Peyer's patch (tissue), 4 donors: ENCODE results near the gene LUZP4. TPM values are rescaled to one million over a fixed set of nuclear protein-coding genes. Genes with fewer than 3 reads are reported as not detected.
"Not testable (repeated sequence)": the region's sequence is repeated elsewhere in the genome, so short reads cannot be mapped to it uniquely, and the experiment has no call there.

ENCODE experiments used
- DNase-seq, 3 donors: peaks; one replicate each; pipeline ENCODE4 v3.0.0-alpha.2; 2017 to 2019
- H3K27ac ChIP-seq, 4 donors: fragments of 200-600 bp; sonication (generic); one replicate each; pipeline ENCODE4 v1.5.1; 2016 to 2019
- H3K27me3 ChIP-seq, 2 donors: fragments of 200-600 bp; sonication (generic); one replicate each; pipeline ENCODE4 v1.5.1; 2019
- H3K36me3 ChIP-seq, 3 donors: fragments of 200-600 bp; sonication (generic); one replicate each; pipeline ENCODE4 v1.5.1; 2016 to 2019
- H3K4me1 ChIP-seq, 4 donors: fragments of 200-600 bp; sonication (generic); one replicate each; pipeline ENCODE4 v1.5.1; 2016 to 2019
- H3K4me3 ChIP-seq, 4 donors: fragments of 200-600 bp; sonication (generic); 1 replicate in 3 of 4; 2 replicates in 1 of 4; pipeline ENCODE4 v1.5.1; 2016 to 2019; ENCODE audit warnings: mild to moderate bottlenecking in 1 of 4
- H3K9me3 ChIP-seq, 4 donors: fragments of 200-600 bp; sonication (generic); one replicate each; pipeline ENCODE4 v1.5.1; 2016 to 2019; ENCODE audit warnings: mild to moderate bottlenecking in 1 of 4
- POLR2A ChIP-seq, 2 donors: fragments of 450-650 bp; IDR thresholded peaks; one replicate each; pipeline ENCODE4 v1.5.1; 2017; ENCODE audit warnings: antibody characterized with exemption in 2 of 2, mild to moderate bottlenecking in 2 of 2, moderate library complexity in 2 of 2
- total RNA-seq, 4 donors: library from RNA; depleted of rRNA; stranded (reverse); fragments of >200 nt; gene quantifications; one replicate each; pipeline ENCODE4 v1.1.0, GENCODE V29; 2016
- TF ChIP-seq, protein P1 (sequence below), 6 experiments: fragments of 450-650 bp in 4 of 6; fragments of 200-600 bp in 2 of 6; sonication (generic) in 1 of 6; IDR thresholded peaks; one replicate each; pipeline ENCODE4 v1.5.1; 2017 to 2019; ENCODE audit warnings: antibody characterized with exemption in 6 of 6, mild to moderate bottlenecking in 3 of 6, moderate library complexity in 1 of 6

The LUZP4 gene
- total RNA-seq, 4 donors from 2014 or later, result not detected

DNA sequence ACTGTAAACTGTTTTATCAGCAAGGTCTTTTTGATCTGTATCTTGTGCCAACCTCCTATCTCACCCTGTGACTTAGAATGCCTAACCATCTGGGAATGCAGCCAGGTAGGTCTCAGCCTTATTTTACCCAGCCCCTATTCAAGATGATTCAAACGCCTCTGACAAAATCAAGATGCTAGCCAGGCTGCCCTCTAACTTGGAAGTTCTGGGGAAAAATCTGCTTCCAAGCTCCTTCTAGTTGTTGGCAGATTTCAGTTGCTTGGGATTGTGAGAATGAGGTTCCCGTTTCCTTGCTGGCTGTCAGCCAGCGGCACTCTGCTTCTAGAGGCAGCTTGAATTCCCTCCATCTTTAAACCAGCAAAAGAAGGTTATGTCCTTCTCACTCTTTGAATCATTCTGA lies 34.7 kb downstream of the LUZP4 start:
- H3K27ac ChIP-seq, result no peak overlapping the region
- no peak for DNase-seq

DNA sequence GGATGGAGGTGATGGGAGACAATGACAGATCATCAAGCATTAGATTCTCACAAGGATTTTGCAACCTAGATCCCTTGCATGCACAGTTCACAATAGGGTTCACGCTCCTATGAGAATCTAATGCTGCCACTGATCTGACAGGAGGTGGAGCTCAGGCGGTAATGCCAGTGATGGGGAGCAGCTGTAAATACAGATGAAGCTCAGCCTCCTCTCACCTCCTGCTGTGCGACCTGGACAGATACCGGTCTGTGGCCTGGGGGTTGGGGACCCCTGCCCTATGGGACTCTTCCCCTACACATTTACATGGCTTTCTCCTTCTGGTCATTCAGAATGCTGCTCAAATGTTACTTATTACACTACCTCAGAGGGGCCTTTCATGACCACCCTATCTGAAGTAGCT lies 39.8 kb downstream of the LUZP4 start:
- H3K27me3 ChIP-seq, H3K27ac ChIP-seq, DNase-seq: not testable (repeated sequence)

More for the DNA sequence above, 34.7 kb downstream of the LUZP4 start:
- Histone ChIP-seq H3K9me3 (no peaks in the 10 kb centered on the region), H3K36me3 (no peaks in the 10 kb centered on the region), H3K4me3 (no peak overlapping the region), H3K4me1 (no peaks in the 10 kb centered on the region), H3K27me3 (no peaks in the 10 kb centered on the region)
- TF ChIP-seq, protein P1, sequence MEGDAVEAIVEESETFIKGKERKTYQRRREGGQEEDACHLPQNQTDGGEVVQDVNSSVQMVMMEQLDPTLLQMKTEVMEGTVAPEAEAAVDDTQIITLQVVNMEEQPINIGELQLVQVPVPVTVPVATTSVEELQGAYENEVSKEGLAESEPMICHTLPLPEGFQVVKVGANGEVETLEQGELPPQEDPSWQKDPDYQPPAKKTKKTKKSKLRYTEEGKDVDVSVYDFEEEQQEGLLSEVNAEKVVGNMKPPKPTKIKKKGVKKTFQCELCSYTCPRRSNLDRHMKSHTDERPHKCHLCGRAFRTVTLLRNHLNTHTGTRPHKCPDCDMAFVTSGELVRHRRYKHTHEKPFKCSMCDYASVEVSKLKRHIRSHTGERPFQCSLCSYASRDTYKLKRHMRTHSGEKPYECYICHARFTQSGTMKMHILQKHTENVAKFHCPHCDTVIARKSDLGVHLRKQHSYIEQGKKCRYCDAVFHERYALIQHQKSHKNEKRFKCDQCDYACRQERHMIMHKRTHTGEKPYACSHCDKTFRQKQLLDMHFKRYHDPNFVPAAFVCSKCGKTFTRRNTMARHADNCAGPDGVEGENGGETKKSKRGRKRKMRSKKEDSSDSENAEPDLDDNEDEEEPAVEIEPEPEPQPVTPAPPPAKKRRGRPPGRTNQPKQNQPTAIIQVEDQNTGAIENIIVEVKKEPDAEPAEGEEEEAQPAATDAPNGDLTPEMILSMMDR (IDR thresholded peaks at IDR 0.05), result no peak
- TF ChIP-seq POLR2A (IDR thresholded peaks at IDR 0.05), result no peak

DNA sequence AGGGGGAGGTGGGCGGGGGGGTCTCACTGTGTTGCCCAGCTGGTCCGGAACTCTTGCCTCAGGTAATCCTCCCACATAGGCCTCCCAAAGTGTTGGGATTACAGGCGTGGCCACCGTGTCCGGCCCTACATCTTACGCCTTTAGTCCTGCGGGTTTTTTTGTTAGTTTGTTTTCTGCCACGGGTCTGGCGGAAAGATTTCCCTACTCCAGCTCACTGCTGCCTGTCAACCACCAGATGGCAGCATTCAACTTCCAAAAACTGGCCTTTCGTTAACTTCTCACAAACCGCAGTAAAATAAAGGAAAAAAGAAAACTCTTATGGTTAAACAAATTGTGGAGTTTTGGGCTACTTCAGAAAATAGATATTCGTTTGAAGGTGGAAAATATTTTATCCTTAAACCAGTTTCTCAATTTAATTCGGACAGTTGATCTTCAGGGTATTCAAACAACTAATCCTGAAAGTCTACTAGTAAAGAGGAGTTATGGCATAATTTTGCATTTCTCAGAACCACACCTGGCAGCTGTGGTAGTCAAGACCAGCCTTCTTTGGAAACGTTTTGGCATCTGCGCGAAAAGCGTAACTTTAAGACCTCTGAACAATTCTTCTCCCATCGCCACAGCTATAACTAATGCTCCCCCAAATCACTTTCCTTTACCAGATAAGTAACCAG lies 41.1 kb downstream of the LUZP4 start:
- TF ChIP-seq POLR2A (IDR thresholded peaks at IDR 0.05), result no peak
- TF ChIP-seq, protein P1 (IDR thresholded peaks at IDR 0.05), result peak; percentile 41 to 80 (median 64)
- Histone ChIP-seq H3K36me3 (no peaks in the 10 kb centered on the region), H3K4me1 (no peaks in the 10 kb centered on the region), H3K27ac (no peak overlapping the region), H3K4me3 (no peak overlapping the region), H3K27me3 (no peaks in the 10 kb centered on the region), H3K9me3 (no peaks in the 10 kb centered on the region)
- DNase-seq, result peak in 1 of 3 donors; percentile 55

More for the DNA sequence above, 39.8 kb downstream of the LUZP4 start:
- H3K36me3 ChIP-seq, H3K4me3 ChIP-seq, H3K4me1 ChIP-seq, H3K9me3 ChIP-seq: not testable (repeated sequence)

DNA sequence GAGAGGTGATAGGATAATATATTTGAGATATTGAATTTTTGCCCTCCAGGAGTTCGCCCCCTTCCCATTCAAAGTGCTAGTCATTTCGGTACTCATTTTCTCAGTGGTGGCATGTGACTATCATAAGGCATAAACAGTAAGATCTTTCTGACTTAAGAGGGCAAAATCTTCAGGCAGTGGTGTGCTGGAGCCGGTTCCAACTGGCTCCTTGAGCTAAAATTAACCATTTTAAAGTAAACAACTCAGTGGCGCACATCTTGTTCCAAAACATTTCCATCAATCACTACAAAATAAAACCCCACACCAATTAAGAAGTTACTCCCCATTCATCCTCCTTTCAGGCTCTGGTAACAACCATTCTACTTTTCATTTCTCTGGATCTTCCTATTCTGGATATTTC lies 43.3 kb downstream of the LUZP4 start:
- Histone ChIP-seq H3K4me3 (no peak overlapping the region), H3K27me3 (no peaks in the 10 kb centered on the region), H3K9me3 (no peaks in the 10 kb centered on the region), H3K27ac (no peak overlapping the region), H3K4me1 (no peaks in the 10 kb centered on the region), H3K36me3 (no peaks in the 10 kb centered on the region)
- TF ChIP-seq POLR2A (IDR thresholded peaks at IDR 0.05), result no peak
- TF ChIP-seq, protein P1 (IDR thresholded peaks at IDR 0.05), result no peak
- DNase-seq, result no peak

DNA sequence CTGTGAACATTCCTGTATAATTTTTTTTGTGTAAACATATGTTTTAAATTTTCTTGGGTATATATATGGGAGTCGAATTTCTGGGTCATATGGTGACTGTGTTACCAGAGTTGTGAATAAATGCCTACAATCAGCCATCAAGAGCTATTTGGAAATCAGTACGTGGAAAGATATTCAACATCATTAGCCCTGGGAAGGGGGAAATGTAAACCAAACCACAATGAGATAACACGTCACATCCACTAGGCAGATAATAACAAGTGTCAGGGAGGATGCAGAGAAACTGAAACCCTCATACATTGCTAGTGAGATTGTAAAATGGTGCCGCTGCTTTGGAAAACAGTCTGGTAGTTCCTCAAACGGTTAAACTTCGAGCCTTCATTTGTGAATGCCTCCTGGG lies 43.9 kb downstream of the LUZP4 start:
- no peaks in the 10 kb centered on the region for H3K9me3 ChIP-seq
- H3K27me3 ChIP-seq, result no peaks in the 10 kb centered on the region
- H3K4me1 ChIP-seq, result no peaks in the 10 kb centered on the region
- DNase-seq, result no peak
- no peaks in the 10 kb centered on the region for H3K36me3 ChIP-seq
- TF ChIP-seq, protein P1 (IDR thresholded peaks at IDR 0.05), result no peak
- TF ChIP-seq POLR2A (IDR thresholded peaks at IDR 0.05), result no peak
- H3K4me3 ChIP-seq, result no peak overlapping the region
- no peak overlapping the region for H3K27ac ChIP-seq

DNA sequence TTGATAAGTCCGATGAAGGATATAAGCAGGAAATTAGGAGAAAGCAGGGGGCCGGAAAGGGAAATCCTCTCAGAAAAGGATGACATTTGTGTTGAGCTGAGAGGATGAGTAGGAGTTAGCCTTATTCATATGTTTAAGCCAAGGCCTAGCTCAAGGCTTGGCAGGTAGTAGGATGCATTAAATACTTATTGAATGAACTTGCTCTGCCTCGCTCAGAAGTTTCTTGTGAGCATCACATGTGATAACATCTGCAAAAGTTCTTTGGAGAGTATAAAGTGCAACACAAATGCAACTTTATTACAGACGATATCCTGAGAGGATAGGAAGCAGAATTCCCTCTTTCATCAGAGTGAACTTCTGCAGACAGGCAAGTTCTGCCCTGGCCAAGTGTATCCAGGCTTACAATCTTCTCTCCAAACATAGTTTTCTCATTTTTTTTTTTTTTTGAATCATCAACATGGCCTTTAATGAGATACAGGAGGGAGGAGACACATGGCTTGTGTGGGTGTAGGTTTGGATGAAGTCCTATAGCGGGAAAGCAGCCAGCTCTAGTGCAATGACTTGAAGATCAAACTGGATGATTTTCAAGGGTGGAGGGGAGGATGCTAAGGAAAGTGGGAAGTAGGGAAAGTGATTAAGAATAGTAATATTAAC lies 48.1 kb downstream of the LUZP4 start:
- TF ChIP-seq, protein P1 (IDR thresholded peaks at IDR 0.05), result no peak
- no peak for TF ChIP-seq POLR2A (IDR thresholded peaks at IDR 0.05)
- H3K4me1 ChIP-seq, result no peaks in the 10 kb centered on the region
- H3K4me3 ChIP-seq, result no peak overlapping the region
- H3K27me3 ChIP-seq, result no peaks in the 10 kb centered on the region
- no peak for DNase-seq
- H3K9me3 ChIP-seq, result no peaks in the 10 kb centered on the region
- H3K36me3 ChIP-seq, result no peaks in the 10 kb centered on the region
- H3K27ac ChIP-seq, result no peak overlapping the region
